Measurements from ENCODE around the gene AQP5. TPM values are rescaled to one million over a fixed set of nuclear protein-coding genes. Genes with fewer than 3 reads are reported as not detected.

AQP5 gene
- total RNA-seq (1 to 10 TPM in 1 of 10 donors, under 1 TPM in 5, not detected in 4; 0.16 to 1.0 (median 0.48) TPM), polyA plus RNA-seq (1 to 10 TPM; 1.1 to 2.6 TPM)
- long read RNA-seq, donor 1, result 0 reads
- long read RNA-seq, donor 2, partial matches to known transcripts, result 0 of 1 reads
- long read RNA-seq, donor 2, other reads (novel, unspliced or antisense), result 0 of 1 reads
- long read RNA-seq, donor 3, result 0 reads

DNA sequence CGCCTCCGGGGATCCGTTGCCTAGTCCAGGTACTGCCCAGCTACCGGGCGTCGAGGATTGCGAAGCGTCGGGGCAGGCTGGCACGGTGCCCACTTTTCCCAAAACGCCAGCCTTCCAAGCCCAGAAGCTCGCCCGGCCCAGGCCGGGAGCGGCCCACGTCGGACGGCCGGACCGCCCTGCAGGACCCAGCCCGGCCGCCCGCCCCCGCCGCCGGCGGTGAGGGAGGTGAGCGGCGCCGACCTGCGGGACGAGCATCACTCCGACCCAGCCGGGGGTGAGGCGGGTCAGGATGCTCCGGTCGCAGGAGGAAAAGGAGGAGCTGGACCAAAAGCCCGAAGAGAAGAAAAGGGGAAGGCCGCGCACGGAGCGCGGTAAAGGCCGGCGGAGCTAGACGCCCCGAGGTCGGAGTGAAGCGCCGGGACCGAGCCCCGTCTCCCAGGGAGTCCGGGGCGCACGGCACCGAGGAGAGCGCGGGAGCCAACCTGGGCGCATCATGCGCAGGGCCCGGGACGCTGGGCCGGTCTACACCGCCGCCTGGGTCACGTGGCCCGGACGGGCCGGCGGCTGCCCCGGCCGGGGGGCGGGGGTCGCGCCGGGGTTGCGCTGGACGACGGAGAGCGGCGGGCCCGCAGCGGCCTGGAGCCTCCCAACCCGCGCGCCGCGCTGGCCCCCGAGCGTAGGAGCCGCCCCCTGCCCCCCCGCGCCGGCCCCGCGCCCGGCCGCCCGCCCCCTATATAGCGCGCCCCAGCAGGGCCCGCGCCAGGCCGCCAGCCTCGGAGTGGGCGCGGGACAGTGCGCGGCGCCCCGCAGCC is at the start of gene AQP5:
Gene AQP5 (plus strand): TSS at position 762 of the 812 bp plus-strand sequence. CDS start 146 bp downstream, outside the sequence.
- TF ChIP-seq CTCF (IDR thresholded peaks at IDR 0.05), result no peak
- Histone ChIP-seq H3K27ac (peak within 1 kb of the TSS in 1 of 10 donors; percentile 12), H3K4me1 (peaks cover 3 to 38% (median 12%) of the 10 kb centered on the region in 9 donors), H3K27me3 (peaks cover 0 to 97% (median 41%) of the 10 kb centered on the region in 7 donors), H3K4me3 (peak within 1 kb of the TSS in 9 of 10 donors; percentile 17 to 50 (median 36)), H3K36me3 (no peaks in the 10 kb centered on the region), H3K9me3 (no peaks in the 10 kb centered on the region)
- peak in 3 of 8 donors; percentile 10 to 12 (median 12) for ATAC-seq
- intact Hi-C loops (cut with DNase I), result loop anchor here in 5 of 10 donors (10.0 kb wide), 2 partner anchors 187 to 213 kb away; no protein-coding TSS in a partner anchor
- peak in 1 of 2 donors; percentile 35 for DNase-seq
- WGBS, 2 donors, result 3 to 4% methylated on average over 89 to 108 of the region's 111 CpGs

DNA sequence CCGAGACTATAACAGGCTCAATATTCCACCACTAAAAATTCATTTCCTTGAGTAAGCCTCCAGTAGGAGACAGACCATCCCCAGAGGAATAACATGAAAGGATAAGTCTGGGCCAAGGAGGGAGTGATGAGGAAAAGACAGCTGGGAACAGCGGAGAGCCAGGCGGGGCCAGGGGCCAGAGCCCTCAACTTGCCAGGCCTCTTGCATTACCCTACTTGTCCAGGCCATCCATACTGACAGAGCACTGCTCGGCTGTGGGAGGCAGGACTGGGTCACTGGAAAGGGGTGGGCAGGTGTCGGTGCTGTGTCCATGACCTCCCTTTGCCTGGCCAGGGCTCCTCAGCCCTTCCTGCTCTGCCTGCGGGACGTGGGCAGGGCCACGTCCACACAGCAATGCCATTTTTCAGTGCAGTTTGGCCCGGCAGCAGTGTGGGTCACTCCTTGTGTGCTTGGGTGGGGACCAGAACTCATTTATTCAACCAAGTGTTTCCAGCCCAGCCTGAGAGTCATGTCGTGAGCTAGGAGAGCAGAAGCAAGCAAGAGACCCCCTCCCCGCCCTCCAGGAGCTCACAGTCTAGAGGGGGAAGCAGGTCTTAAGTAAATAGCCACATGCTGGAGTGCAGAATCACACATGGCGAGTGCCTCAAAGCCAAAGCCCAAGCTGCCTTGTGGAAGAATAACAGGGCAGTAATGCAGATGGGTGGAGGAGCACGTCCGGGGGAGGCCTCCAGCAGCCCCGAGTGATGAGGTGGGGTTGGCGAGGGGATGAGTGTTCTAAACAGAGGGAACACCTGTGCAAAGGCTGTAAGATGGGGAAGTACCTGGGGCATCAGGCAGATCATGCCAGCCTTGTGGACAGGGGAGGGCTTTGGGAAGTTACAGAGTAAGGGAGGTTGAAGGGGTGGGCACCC is 49.1 kb upstream of the AQP5 start:
- Histone ChIP-seq H3K27me3 (peaks cover 0 to 9% (median 0%) of the 10 kb centered on the region in 7 donors), H3K4me3 (no peak overlapping the region), H3K4me1 (peaks cover 0 to 7% (median 0%) of the 10 kb centered on the region in 9 donors), H3K9me3 (no peaks in the 10 kb centered on the region), H3K27ac (no peak overlapping the region), H3K36me3 (no peaks in the 10 kb centered on the region)
- intact Hi-C loops (cut with DNase I), result no loop called here
- 73 to 74% methylated on average over 16 of the region's 16 CpGs for WGBS, 2 donors
- DNase-seq (peak in 1 of 2 donors; percentile 56), ATAC-seq (peak; percentile 39 to 88 (median 71))
- no peak for TF ChIP-seq CTCF (IDR thresholded peaks at IDR 0.05)

GRCh38 chr12:49916129-49916919 is 45.3 kb upstream of the AQP5 start:
- ATAC-seq (no peak), DNase-seq (no peak)
- no peaks in the 10 kb centered on the region for H3K36me3 ChIP-seq
- no peak overlapping the region for H3K27ac ChIP-seq
- no peak for TF ChIP-seq CTCF (IDR thresholded peaks at IDR 0.05)
- intact Hi-C loops (cut with DNase I), result no loop called here
- peaks cover 0 to 13% (median 0%) of the 10 kb centered on the region in 9 donors for H3K4me1 ChIP-seq
- H3K27me3 ChIP-seq, result peaks cover 0 to 11% (median 0%) of the 10 kb centered on the region in 7 donors
- no peak overlapping the region for H3K4me3 ChIP-seq
- 81 to 85% methylated on average over 8 of the region's 8 CpGs for WGBS, 2 donors
- H3K9me3 ChIP-seq, result no peaks in the 10 kb centered on the region

Data from heart right ventricle (tissue), 16 donors.